ENCODE measurements around the gene STX16.

STX16 gene

GRCh38 chr20:58711266-58712051, 60.4 kb downstream of the STX16 start:
- Histone ChIP-seq H3K27ac (replicated peaks) (no peak overlapping the region), H3K27me3 (ENCODE audit: insufficient read depth, poor library complexity, severe bottlenecking) (no peaks in the 10 kb centered on the region), H3K4me3 (replicated peaks; ENCODE audit: insufficient read depth, low read length) (no peak overlapping the region)
- no peak for TF ChIP-seq CTCF (IDR thresholded peaks at IDR 0.05; ENCODE audit: insufficient read depth, low read length)
- no peak for TF ChIP-seq GABPA (IDR thresholded peaks at IDR 0.05; ENCODE audit: low read depth)
- no peak for TF ChIP-seq SPI1 (IDR thresholded peaks at IDR 0.05; ENCODE audit: borderline replicate concordance, low read depth)
- TF ChIP-seq REST (IDR thresholded peaks at IDR 0.05; ENCODE audit: insufficient replicate concordance, low read depth), result no peak
- no peak for TF ChIP-seq POLR2AphosphoS5 (IDR thresholded peaks at IDR 0.05; ENCODE audit: low read depth)
- no peak for DNase-seq (ENCODE audit: low read depth in 1 of 2, low spot score in 1 of 2)

- Histone ChIP-seq H3K27ac (replicated peaks) (no peak overlapping the region), H3K4me3 (replicated peaks; ENCODE audit: insufficient read depth, low read length) (no peak overlapping the region), H3K27me3 (ENCODE audit: insufficient read depth, poor library complexity, severe bottlenecking) (no peaks in the 10 kb centered on the region)
- TF ChIP-seq REST (IDR thresholded peaks at IDR 0.05; ENCODE audit: insufficient replicate concordance, low read depth) (no peak), CTCF (IDR thresholded peaks at IDR 0.05; ENCODE audit: insufficient read depth, low read length) (no peak), SPI1 (IDR thresholded peaks at IDR 0.05; ENCODE audit: borderline replicate concordance, low read depth) (no peak), GABPA (IDR thresholded peaks at IDR 0.05; ENCODE audit: low read depth) (no peak), POLR2AphosphoS5 (IDR thresholded peaks at IDR 0.05; ENCODE audit: low read depth) (no peak)
- DNase-seq (ENCODE audit: low read depth in 1 of 2, low spot score in 1 of 2), result no peak
Measured at GRCh38 chr20:58712151-58712791, 61.2 kb downstream of the STX16 start.

GRCh38 chr20:58712806-58713731, 62.0 kb downstream of the STX16 start:
- Histone ChIP-seq H3K4me3 (replicated peaks; ENCODE audit: insufficient read depth, low read length) (no peak overlapping the region), H3K27me3 (ENCODE audit: insufficient read depth, poor library complexity, severe bottlenecking) (no peaks in the 10 kb centered on the region), H3K27ac (replicated peaks) (no peak overlapping the region)
- no peak for DNase-seq (ENCODE audit: low read depth in 1 of 2, low spot score in 1 of 2)
- no peak for TF ChIP-seq CTCF (IDR thresholded peaks at IDR 0.05; ENCODE audit: insufficient read depth, low read length)
- no peak for TF ChIP-seq POLR2AphosphoS5 (IDR thresholded peaks at IDR 0.05; ENCODE audit: low read depth)

Data from HL-60 (cell line).